GM23248 (cell line): ENCODE data around the gene NAT14.

Source experiments
- EZH2 ChIP-seq: fragments of 200-600 bp; sonication (generic); IDR thresholded peaks from 2 replicates; pipeline ENCODE4 v1.6.1; 2018; ENCODE audit warnings: antibody characterized with exemption, mild to moderate bottlenecking; ENCODE audit not compliant: insufficient read depth, poor library complexity, severe bottlenecking
- EZH2phosphoT487 ChIP-seq: fragments of 200-600 bp; sonication (generic); IDR thresholded peaks from 2 replicates; pipeline ENCODE4 v1.6.1; 2018; ENCODE audit warnings: antibody characterized with exemption, moderate library complexity, mild to moderate bottlenecking, low read depth; ENCODE audit not compliant: insufficient read depth

- TF ChIP-seq EZH2 (no peak), EZH2phosphoT487 (no peak)
Measured at GRCh38 chr19:55500368-55500952, 15.5 kb downstream of the NAT14 start.
